Raji (cell line): ENCODE data around the gene BLACAT1.

Experiments
- POLR2A ChIP-seq: IDR thresholded peaks from 2 replicates; pipeline ENCODE4 v1.6.1; 2011; ENCODE audit warnings: low read depth, low read length, control low read depth; ENCODE audit not compliant: insufficient read depth

Gene BLACAT1

GRCh38 chr1:205421798-205422197, 34.0 kb downstream of the BLACAT1 start, which contains the start of gene LEMD1:
Gene LEMD1, minus strand, starts transcription at chr1:205422056. Its CDS starts 1,520 bp downstream, at chr1:205420536.
- TF ChIP-seq POLR2A = no peak

DNA sequence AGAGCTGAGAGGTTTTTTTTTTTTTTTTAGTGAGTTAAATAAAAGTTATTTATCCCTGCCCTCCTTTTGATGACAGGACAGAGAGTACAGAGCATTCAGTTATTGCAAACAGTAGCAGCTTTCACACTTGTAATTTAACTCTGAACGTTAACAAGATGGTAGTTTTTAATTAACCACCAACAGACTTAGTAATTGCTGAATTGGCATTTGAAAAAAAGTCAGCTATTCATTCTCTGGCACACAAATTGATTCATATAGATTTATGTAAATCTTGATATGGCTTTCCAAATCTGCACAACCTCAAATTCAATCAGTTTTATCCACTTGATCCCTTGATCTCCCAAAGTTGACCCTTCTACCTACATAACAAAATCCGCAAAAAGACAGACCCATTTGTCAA, 34.9 kb downstream of the BLACAT1 start:
- no peak for TF ChIP-seq POLR2A

GRCh38 chr1:205417870-205418635, 37.8 kb downstream of the BLACAT1 start:
- TF ChIP-seq POLR2A = no peak

DNA sequence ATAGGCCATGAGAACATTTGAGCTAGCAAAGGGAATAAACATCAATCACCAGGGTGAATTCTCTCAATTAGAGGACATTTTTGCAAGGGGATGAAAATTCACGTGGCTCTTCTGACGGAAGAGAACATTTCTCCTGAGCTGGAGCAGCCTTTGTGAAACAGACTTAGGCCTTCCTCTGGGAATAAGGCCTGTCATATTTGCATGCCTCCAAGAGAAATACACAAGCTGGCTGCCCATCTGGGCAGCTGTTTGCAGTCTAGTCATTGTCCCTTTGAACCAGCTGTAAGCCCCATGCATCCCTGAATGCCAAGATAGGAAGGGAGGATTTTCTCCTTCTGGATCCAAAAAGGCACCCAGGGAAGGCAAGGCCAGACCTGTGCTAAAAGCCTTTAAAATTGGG, 39.5 kb downstream of the BLACAT1 start:
- TF ChIP-seq POLR2A = no peak

DNA sequence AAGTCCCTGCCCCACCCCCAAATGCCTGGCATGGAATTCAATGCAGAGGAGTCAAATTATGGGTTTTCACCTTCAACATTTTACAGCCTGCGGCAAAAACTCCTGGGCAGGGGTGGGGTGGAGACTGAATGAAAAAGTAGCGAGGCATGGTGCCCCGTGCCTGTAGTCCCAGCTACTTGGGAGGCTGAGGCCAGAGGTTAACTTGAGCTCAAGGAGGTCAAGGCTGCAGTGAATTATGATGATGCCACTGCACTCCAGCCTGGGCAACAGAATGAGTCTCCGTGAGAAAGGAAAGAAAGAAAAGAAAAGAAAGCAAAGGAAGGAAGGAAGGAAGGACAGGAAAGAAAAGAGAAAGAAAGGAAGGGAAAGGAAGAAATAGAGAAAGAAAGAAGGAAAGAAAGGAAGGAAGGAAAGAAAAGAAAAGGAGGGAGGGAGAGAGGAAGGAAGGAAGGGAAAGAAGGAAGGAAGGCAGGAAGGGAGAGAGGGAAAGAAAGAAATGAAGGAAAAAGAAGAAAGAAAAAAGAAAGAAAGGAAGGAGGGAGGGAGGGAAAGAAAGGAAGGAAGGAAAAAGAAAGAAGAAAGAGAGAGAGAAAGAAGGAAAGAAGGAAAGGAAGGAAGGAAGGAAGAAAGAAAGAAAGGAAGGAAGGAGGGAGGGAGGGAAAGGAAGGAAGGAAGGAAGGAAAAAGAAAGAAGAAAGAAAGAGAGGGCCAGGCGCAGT, 45.1 kb downstream of the BLACAT1 start:
- TF ChIP-seq POLR2A = no peak

DNA sequence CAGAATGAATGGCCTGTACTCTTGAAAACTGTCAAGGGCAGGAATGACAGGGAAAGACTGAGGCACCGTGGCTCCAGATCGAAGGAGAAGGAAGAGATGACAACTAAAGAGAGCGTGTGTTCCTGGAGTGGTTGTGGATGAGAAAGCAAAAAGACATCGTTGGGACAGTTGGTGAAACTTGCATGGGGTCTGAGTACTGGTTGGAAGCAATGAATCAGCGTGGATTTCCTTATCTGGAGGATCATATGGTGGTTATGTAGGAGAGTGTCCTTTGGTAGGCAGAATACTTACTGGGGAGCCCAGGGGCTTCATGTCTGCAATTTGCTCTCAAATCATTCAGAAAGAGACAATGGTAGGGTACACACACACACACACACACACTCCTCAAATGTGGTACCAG, 47.9 kb downstream of the BLACAT1 start:
- TF ChIP-seq POLR2A = no peak
